ENCODE results near the gene RFX2.

DNA sequence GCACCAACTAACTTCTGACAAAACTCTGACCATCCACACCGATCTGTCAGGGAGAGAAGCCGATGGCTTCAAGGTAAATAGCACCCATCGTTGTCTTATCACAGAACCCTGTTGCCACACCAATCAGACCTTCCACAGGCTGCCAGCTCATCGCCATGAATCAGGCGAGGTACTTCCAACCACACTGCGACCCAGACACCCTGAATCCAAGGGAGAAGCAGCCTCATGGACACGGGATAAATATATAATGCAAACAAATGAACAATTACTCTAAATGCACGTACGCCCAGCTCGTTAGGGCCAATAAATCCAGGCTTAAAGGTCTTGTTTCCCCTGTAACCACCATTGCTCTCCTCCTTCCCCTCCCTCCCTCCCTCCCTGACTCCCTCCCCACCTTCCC lies 153.1 kb downstream of the RFX2 start:
- TF ChIP-seq, protein P1, sequence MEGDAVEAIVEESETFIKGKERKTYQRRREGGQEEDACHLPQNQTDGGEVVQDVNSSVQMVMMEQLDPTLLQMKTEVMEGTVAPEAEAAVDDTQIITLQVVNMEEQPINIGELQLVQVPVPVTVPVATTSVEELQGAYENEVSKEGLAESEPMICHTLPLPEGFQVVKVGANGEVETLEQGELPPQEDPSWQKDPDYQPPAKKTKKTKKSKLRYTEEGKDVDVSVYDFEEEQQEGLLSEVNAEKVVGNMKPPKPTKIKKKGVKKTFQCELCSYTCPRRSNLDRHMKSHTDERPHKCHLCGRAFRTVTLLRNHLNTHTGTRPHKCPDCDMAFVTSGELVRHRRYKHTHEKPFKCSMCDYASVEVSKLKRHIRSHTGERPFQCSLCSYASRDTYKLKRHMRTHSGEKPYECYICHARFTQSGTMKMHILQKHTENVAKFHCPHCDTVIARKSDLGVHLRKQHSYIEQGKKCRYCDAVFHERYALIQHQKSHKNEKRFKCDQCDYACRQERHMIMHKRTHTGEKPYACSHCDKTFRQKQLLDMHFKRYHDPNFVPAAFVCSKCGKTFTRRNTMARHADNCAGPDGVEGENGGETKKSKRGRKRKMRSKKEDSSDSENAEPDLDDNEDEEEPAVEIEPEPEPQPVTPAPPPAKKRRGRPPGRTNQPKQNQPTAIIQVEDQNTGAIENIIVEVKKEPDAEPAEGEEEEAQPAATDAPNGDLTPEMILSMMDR (IDR thresholded peaks at IDR 0.05): no peak
- TF ChIP-seq POLR2A (IDR thresholded peaks at IDR 0.05): no peak

Measured in body of pancreas (tissue), 4 donors.